HepG2 (cell line): ENCODE data around the gene NHP2. TPM values are rescaled to one million over a fixed set of nuclear protein-coding genes. Genes with fewer than 3 reads are reported as not detected.

Experiments
- AHR ChIP-seq: IDR thresholded peaks from 2 replicates; pipeline ENCODE4 v1.6.1; 2018; ENCODE audit warnings: missing genetic modification reagents, missing compliant biosample characterization
- BORCS8-MEF2B ChIP-seq: sonication (generic); formaldehyde crosslinking; IDR thresholded peaks from 2 replicates; pipeline ENCODE4 v1.8.0; 2022; ENCODE audit warnings: mild to moderate bottlenecking, missing genetic modification reagents
- MBNL3 ChIP-seq: fragments of 250-450 bp; sonication (Bioruptor Pico); conservative IDR thresholded peaks from 2 replicates; pipeline ENCODE4 v1.8.0; 2022; ENCODE audit warnings: mild to moderate bottlenecking, inconsistent platforms
- MED8 ChIP-seq: sonication (generic); formaldehyde crosslinking; IDR thresholded peaks from 2 replicates; pipeline ENCODE4 v1.8.1; 2023; ENCODE audit warnings: mild to moderate bottlenecking, missing genetic modification reagents; ENCODE audit not compliant: insufficient replicate concordance
- MTA1 ChIP-seq: sonication (generic); formaldehyde crosslinking; IDR thresholded peaks from 2 replicates; pipeline ENCODE4 v1.4.0; 2020; ENCODE audit warnings: missing genetic modification reagents, mild to moderate bottlenecking, borderline replicate concordance
- NFE2 ChIP-seq: sonication (generic); formaldehyde crosslinking; IDR thresholded peaks from 2 replicates; pipeline ENCODE4 v1.4.0; 2020; ENCODE audit warnings: missing genetic modification reagents
- RAD21 ChIP-seq: fragments of 450-650 bp; formaldehyde crosslinking; IDR thresholded peaks from 2 replicates; pipeline ENCODE4 v1.5.0; 2020; ENCODE audit warnings: mild to moderate bottlenecking
- RXRB ChIP-seq: IDR thresholded peaks from 2 replicates; pipeline ENCODE4 v1.6.1; 2016; ENCODE audit warnings: borderline replicate concordance, missing genetic modification reagents, missing compliant biosample characterization
- SRSF1 ChIP-seq: fragments of 200-400 bp; formaldehyde crosslinking; optimal IDR thresholded peaks from 2 replicates; pipeline ENCODE3; 2017; ENCODE audit warnings: mild to moderate bottlenecking, low read depth, low read length, moderate library complexity
- TCF12 ChIP-seq, 2 experiments: fragments of 450-650 bp in 1 of 2; sonication (generic) in 1 of 2; formaldehyde crosslinking in 1 of 2; IDR thresholded peaks; 2 replicates each; pipeline versions ENCODE4 v1.6.1 to v1.8.0; 2017 to 2022; ENCODE audit warnings: antibody characterized with exemption in 1 of 2, mild to moderate bottlenecking in 1 of 2, missing genetic modification reagents in 1 of 2, moderate library complexity in 1 of 2
- ZBTB40 ChIP-seq, 2 experiments: fragments of 450-650 bp in 1 of 2; sonication (generic) in 1 of 2; formaldehyde crosslinking in 1 of 2; IDR thresholded peaks; 2 replicates each; pipeline versions ENCODE4 v1.6.1 to v1.8.0; 2016 to 2022; ENCODE audit warnings: antibody characterized with exemption in 1 of 2, mild to moderate bottlenecking in 1 of 2, missing genetic modification reagents in 1 of 2
- ZIK1 ChIP-seq: sonication (generic); formaldehyde crosslinking; IDR thresholded peaks from 2 replicates; pipeline ENCODE4 v1.5.0; 2020; ENCODE audit warnings: mild to moderate bottlenecking, low read depth, missing genetic modification reagents, borderline replicate concordance
- ZMYM3 ChIP-seq: sonication (generic); formaldehyde crosslinking; IDR thresholded peaks from 2 replicates; pipeline ENCODE4 v1.5.1; 2020; ENCODE audit warnings: mild to moderate bottlenecking, missing genetic modification reagents
- ZMYM4 ChIP-seq: sonication (generic); formaldehyde crosslinking; IDR thresholded peaks from 2 replicates; pipeline ENCODE4 v1.8.1; 2023; ENCODE audit warnings: mild to moderate bottlenecking, missing genetic modification reagents
- ZNF232 ChIP-seq: sonication (generic); formaldehyde crosslinking; IDR thresholded peaks from 2 replicates; pipeline ENCODE4 v1.4.0; 2020; ENCODE audit warnings: missing genetic modification reagents, borderline replicate concordance
- ZNF282 ChIP-seq: fragments of 450-650 bp; IDR thresholded peaks from 2 replicates; pipeline ENCODE4 v1.6.1; 2018; ENCODE audit not compliant: partially characterized antibody
- ZNF564 ChIP-seq: sonication (generic); formaldehyde crosslinking; IDR thresholded peaks from 2 replicates; pipeline ENCODE4 v1.8.1; 2023; ENCODE audit warnings: mild to moderate bottlenecking, missing genetic modification reagents
- ZNF577 ChIP-seq: sonication (generic); formaldehyde crosslinking; IDR thresholded peaks from 2 replicates; pipeline ENCODE4 v1.4.0; 2020; ENCODE audit warnings: mild to moderate bottlenecking, low read depth, missing genetic modification reagents, borderline replicate concordance
- ZSCAN25 ChIP-seq: sonication (generic); formaldehyde crosslinking; IDR thresholded peaks from 2 replicates; pipeline ENCODE4 v1.8.0; 2022; ENCODE audit warnings: mild to moderate bottlenecking, missing genetic modification reagents
- ZSCAN9 ChIP-seq: IDR thresholded peaks from 2 replicates; pipeline ENCODE4 v1.6.1; 2016; ENCODE audit warnings: borderline replicate concordance
- polyA plus RNA-seq, 8 experiments: library from polyadenylated mRNA; depleted of rRNA in 3 of 8; stranded (reverse) in 7 of 8; unstranded in 1 of 8; fragments of >200 nt; fragmentation: Illumina TruSeq in 4 of 8; extraction: Trizol in 4 of 8; gene quantifications; 2 replicates each; pipeline versions ENCODE4 v1.2.1 to v1.2.3, GENCODE V29; 2011 to 2016; ENCODE audit warnings: low read depth in 4 of 8, missing spikeins in 1 of 8, mixed read lengths in 1 of 8; ENCODE audit not compliant: insufficient read depth in 1 of 8
- total RNA-seq, 5 experiments: library from RNA; depleted of rRNA; stranded (reverse); fragments of >200 nt; fragmentation: Illumina TruSeq; extraction: Trizol; gene quantifications; 2 replicates each; pipeline ENCODE4 v1.2.3, GENCODE V29; 2016; ENCODE audit warnings: low read depth in 1 of 5

Gene NHP2
- total and polyA plus RNA-seq, 2 of the 13 experiments (the other 11 are each of a cell fraction or from before 2014, with no cell fraction given), result 56.2 to 96.1 TPM

GRCh38 chr5:178130576-178131445 lies 22.9 kb downstream of the NHP2 start, which contains the start of gene RMND5B (continued):
- TF ChIP-seq ZBTB40 (IDR thresholded peaks at IDR 0.05), result no peak
- peak; percentile 39; the same call in 1 of the 2 replicates for TF ChIP-seq ZBTB40 (CRISPR knock-in tag; IDR thresholded peaks at IDR 0.05)
- no peak for TF ChIP-seq ZMYM3 (CRISPR knock-in tag)
- 0 out of 2 replicates have a peak, but pooled peaks have one; percentile 40 for TF ChIP-seq ZSCAN25 (CRISPR knock-in tag)
- TF ChIP-seq NFE2 (CRISPR knock-in tag), result no peak
- no peak for TF ChIP-seq ZSCAN9
- TF ChIP-seq ZNF564 (CRISPR knock-in tag), result peak; percentile 68; the same call in 1 of the 2 replicates
- TF ChIP-seq MED8 (CRISPR knock-in tag), result no peak
- no peak for TF ChIP-seq ZNF282
- TF ChIP-seq ZMYM4 (CRISPR knock-in tag), result peak; percentile 29; the same call in 1 of the 2 replicates
- TF ChIP-seq BORCS8-MEF2B (CRISPR knock-in tag), result no peak
- TF ChIP-seq RXRB (CRISPR knock-in tag), result no peak; the same call in 1 of the 2 replicates
- no peak for TF ChIP-seq ZNF232
- no peak for TF ChIP-seq ZIK1 (CRISPR knock-in tag)
- peak; percentile 58; the same call in 1 of the 2 replicates for TF ChIP-seq RAD21 (CRISPR knock-in tag)
- TF ChIP-seq SRSF1, result no peak
- no peak for TF ChIP-seq TCF12 (IDR thresholded peaks at IDR 0.05)
- TF ChIP-seq TCF12 (CRISPR knock-in tag; IDR thresholded peaks at IDR 0.05), result peak; percentile 70; the same call in 1 of the 2 replicates
- TF ChIP-seq MBNL3 (CRISPR knock-in tag), result no peak
- TF ChIP-seq AHR, result no peak
- no peak for TF ChIP-seq ZNF577
- TF ChIP-seq MTA1 (CRISPR knock-in tag), result no peak
